GM19239 (cell line): ENCODE results near the gene MAD2L2.

Source experiments
- DNase-seq: peaks from one replicate; pipeline ENCODE4 v3.0.0; 2011; ENCODE audit warnings: low spot score; ENCODE audit not compliant: insufficient read length
- FAIRE-seq: peaks from 2 replicates; lab custom pipeline; 2011; peaks lifted over from hg19 to GRCh38; lab: Jason Lieb, UNC

MAD2L2 gene

GRCh38 chr1:11681071-11681771, at the start of gene MAD2L2:
TSS of gene MAD2L2 (minus strand) at chr1:11681148. CDS start at chr1:11680601, 547 bp downstream.
- DNase-seq (peak; percentile 97), FAIRE-seq (peak; percentile 86)

- peak; percentile 94 for FAIRE-seq
Observed at GRCh38 chr1:11730429-11730891, 49.5 kb upstream of the MAD2L2 start.

GRCh38 chr1:11729498-11730428, 48.8 kb upstream of the MAD2L2 start:
- DNase-seq (no peak), FAIRE-seq (no peak)

More at GRCh38 chr1:11730429-11730891, 49.5 kb upstream of the MAD2L2 start:
- DNase-seq = peak; percentile 69

GRCh38 chr1:11729155-11729497, 48.2 kb upstream of the MAD2L2 start:
- no peak for FAIRE-seq
- DNase-seq = no peak

- DNase-seq (no peak), FAIRE-seq (no peak)
Observed at GRCh38 chr1:11728126-11728806, 47.3 kb upstream of the MAD2L2 start.

GRCh38 chr1:11727119-11727518, 46.2 kb upstream of the MAD2L2 start:
- no peak for DNase-seq
- FAIRE-seq = no peak

- DNase-seq = no peak
- FAIRE-seq = no peak
Observed at GRCh38 chr1:11725616-11726015, 44.7 kb upstream of the MAD2L2 start.

- DNase-seq (no peak), FAIRE-seq (no peak)
Observed at GRCh38 chr1:11722538-11722937, 41.6 kb upstream of the MAD2L2 start.

- FAIRE-seq (no peak), DNase-seq (no peak)
Observed at GRCh38 chr1:11721311-11721710, 40.4 kb upstream of the MAD2L2 start.

GRCh38 chr1:11720525-11720924, 39.6 kb upstream of the MAD2L2 start:
- no peak for DNase-seq
- no peak for FAIRE-seq

GRCh38 chr1:11720033-11720376, 39.1 kb upstream of the MAD2L2 start:
- DNase-seq = no peak
- no peak for FAIRE-seq

- peak; percentile 89 for FAIRE-seq
- DNase-seq = peak; percentile 80
Observed at GRCh38 chr1:11719313-11720032, 38.5 kb upstream of the MAD2L2 start.

- FAIRE-seq (no peak), DNase-seq (no peak)
Observed at GRCh38 chr1:11714831-11715575, 34.1 kb upstream of the MAD2L2 start.

GRCh38 chr1:11713095-11713494, 32.1 kb upstream of the MAD2L2 start:
- no peak for DNase-seq

GRCh38 chr1:11712285-11712684, 31.3 kb upstream of the MAD2L2 start:
- FAIRE-seq (no peak), DNase-seq (no peak)

More at GRCh38 chr1:11713095-11713494, 32.1 kb upstream of the MAD2L2 start:
- FAIRE-seq = no peak

GRCh38 chr1:11711490-11711889, 30.5 kb upstream of the MAD2L2 start:
- no peak for FAIRE-seq

GRCh38 chr1:11708554-11709350, 27.8 kb upstream of the MAD2L2 start:
- FAIRE-seq (no peak), DNase-seq (no peak)

More at GRCh38 chr1:11711490-11711889, 30.5 kb upstream of the MAD2L2 start:
- no peak for DNase-seq

- no peak for DNase-seq
- FAIRE-seq = no peak
Observed at GRCh38 chr1:11707621-11708276, 26.8 kb upstream of the MAD2L2 start.
